Activated CD4-positive, alpha-beta T cell treated with anti-CD3 and anti-CD28 coated beads for 36 hours (primary cell): ENCODE measurements around the gene DSCAM. TPM values are rescaled to one million over a fixed set of nuclear protein-coding genes. Genes with fewer than 3 reads are reported as not detected.

ENCODE experiments used
- ATAC-seq: fragments of 200-7000 bp; cut with Tn5 transposase; one replicate; pipeline ENCODE4 v1.10.0; 2021; ENCODE audit warnings: mild to moderate bottlenecking, moderate library complexity
- CTCF ChIA-PET: fragments of 350-600 bp; sonication (Branson Sonifier 250); formaldehyde crosslinking; loops from one replicate; lab custom pipeline; 2021; ENCODE audit warnings: antibody characterized with exemption; lab: Charles Lee
- POLR2A ChIA-PET: fragments of 350-600 bp; sonication (Branson Sonifier 250); formaldehyde crosslinking; loops from one replicate; lab custom pipeline; 2021; ENCODE audit warnings: antibody characterized with exemption, inconsistent platforms; lab: Charles Lee
- DNase-seq: peaks from one replicate; pipeline ENCODE4 v3.0.0-alpha.2; 2020
- H3K27ac Mint-ChIP-seq: one replicate; pipeline ENCODE4 v1.8.0; 2021; ENCODE audit warnings: mixed read lengths
- H3K27me3 Mint-ChIP-seq: one replicate; pipeline ENCODE4 v1.8.0; 2021; ENCODE audit warnings: mixed read lengths
- H3K36me3 Mint-ChIP-seq: one replicate; pipeline ENCODE4 v1.8.0; 2021; ENCODE audit warnings: low read depth, mixed read lengths
- H3K4me1 Mint-ChIP-seq: one replicate; pipeline ENCODE4 v1.8.0; 2021; ENCODE audit warnings: mixed read lengths
- H3K4me3 Mint-ChIP-seq: one replicate; pipeline ENCODE4 v1.8.0; 2021; ENCODE audit warnings: mild to moderate bottlenecking, moderate library complexity, mixed read lengths
- H3K9me3 Mint-ChIP-seq: one replicate; pipeline ENCODE4 v1.8.0; 2021; ENCODE audit warnings: low read depth, mixed read lengths
- intact Hi-C, 2 experiments: fragments of 100-400 bp; cut with DNase I in 1 of 2; cut with micrococcal nuclease in 1 of 2; formaldehyde crosslinking; loops; one replicate each; pipeline versions ENCODE4 v1.14.2 to v1.15.1; 2022 to 2024; cut with DNase I, micrococcal nuclease
- total RNA-seq, 2 experiments: library from RNA; stranded (reverse); gene quantifications; one replicate each; pipeline ENCODE4 v1.2.3, GENCODE V29; 2021

The DSCAM gene
- total RNA-seq, 2 experiments from 2014 or later: not detected

GRCh38 chr21:40723966-40724365 lies 123.0 kb downstream of the DSCAM start:
- POLR2A ChIA-PET: no interaction called here
- no peak overlapping the region for H3K27ac Mint-ChIP-seq
- no peak for DNase-seq
- no peaks in the 10 kb centered on the region for H3K27me3 Mint-ChIP-seq
- intact Hi-C loops: no loop called here
- ATAC-seq: no peak
- CTCF ChIA-PET: no interaction called here
- H3K9me3 Mint-ChIP-seq: peaks cover 11% of the 10 kb centered on the region
- no peaks in the 10 kb centered on the region for H3K36me3 Mint-ChIP-seq
- no peaks in the 10 kb centered on the region for H3K4me1 Mint-ChIP-seq
- H3K4me3 Mint-ChIP-seq: no peak overlapping the region

GRCh38 chr21:40723317-40723716 lies 123.6 kb downstream of the DSCAM start:
- no peak overlapping the region for H3K4me3 Mint-ChIP-seq
- H3K27me3 Mint-ChIP-seq: no peaks in the 10 kb centered on the region
- DNase-seq: no peak
- intact Hi-C loops: no loop called here
- H3K4me1 Mint-ChIP-seq: no peaks in the 10 kb centered on the region
- H3K27ac Mint-ChIP-seq: no peak overlapping the region
- POLR2A ChIA-PET: no interaction called here
- ATAC-seq: no peak
- CTCF ChIA-PET: no interaction called here
- no peaks in the 10 kb centered on the region for H3K36me3 Mint-ChIP-seq
- peaks cover 11% of the 10 kb centered on the region for H3K9me3 Mint-ChIP-seq

- no peak for DNase-seq
- peaks cover 11% of the 10 kb centered on the region for H3K9me3 Mint-ChIP-seq
- ChIA-PET POLR2A (no interaction called here), CTCF (interaction anchor here (0.6 kb wide), 1 partner anchor 601 kb away, joined by 3 read pairs; no protein-coding TSS in a partner anchor)
- H3K27ac Mint-ChIP-seq: no peak overlapping the region
- no peaks in the 10 kb centered on the region for H3K27me3 Mint-ChIP-seq
- no peak overlapping the region for H3K4me3 Mint-ChIP-seq
- intact Hi-C loops: no loop called here
- H3K4me1 Mint-ChIP-seq: no peaks in the 10 kb centered on the region
- H3K36me3 Mint-ChIP-seq: no peaks in the 10 kb centered on the region
- no peak for ATAC-seq
Observed at GRCh38 chr21:40719615-40720014, 127.3 kb downstream of the DSCAM start.

- no peak overlapping the region for H3K27ac Mint-ChIP-seq
- CTCF ChIA-PET: no interaction called here
- ATAC-seq: no peak
- POLR2A ChIA-PET: no interaction called here
- H3K36me3 Mint-ChIP-seq: no peaks in the 10 kb centered on the region
- intact Hi-C loops: no loop called here
- no peak for DNase-seq
- H3K9me3 Mint-ChIP-seq: peaks cover 11% of the 10 kb centered on the region
- no peaks in the 10 kb centered on the region for H3K4me1 Mint-ChIP-seq
- no peak overlapping the region for H3K4me3 Mint-ChIP-seq
- no peaks in the 10 kb centered on the region for H3K27me3 Mint-ChIP-seq
Observed at GRCh38 chr21:40717028-40717427, 129.9 kb downstream of the DSCAM start.

GRCh38 chr21:40714536-40714935 lies 132.4 kb downstream of the DSCAM start:
- ChIA-PET POLR2A (no interaction called here), CTCF (interaction anchor here (0.8 kb wide), 1 partner anchor 19 kb away, joined by 3 read pairs; no protein-coding TSS in a partner anchor)
- no peak for DNase-seq
- H3K9me3 Mint-ChIP-seq: no peaks in the 10 kb centered on the region
- ATAC-seq: no peak
- no peaks in the 10 kb centered on the region for H3K27me3 Mint-ChIP-seq
- no peaks in the 10 kb centered on the region for H3K36me3 Mint-ChIP-seq
- no peak overlapping the region for H3K27ac Mint-ChIP-seq
- H3K4me1 Mint-ChIP-seq: no peaks in the 10 kb centered on the region
- intact Hi-C loops: no loop called here
- no peak overlapping the region for H3K4me3 Mint-ChIP-seq

GRCh38 chr21:40707656-40708244 lies 139.2 kb downstream of the DSCAM start:
- H3K27me3 Mint-ChIP-seq: peaks cover 7% of the 10 kb centered on the region
- no peak overlapping the region for H3K27ac Mint-ChIP-seq
- ChIA-PET CTCF (interaction anchor here (0.6 kb wide), 1 partner anchor 428 kb away, joined by 3 read pairs; no protein-coding TSS in a partner anchor), POLR2A (no interaction called here)
- H3K9me3 Mint-ChIP-seq: no peaks in the 10 kb centered on the region
- DNase-seq: no peak
- no peak for ATAC-seq
- H3K36me3 Mint-ChIP-seq: no peaks in the 10 kb centered on the region
- H3K4me1 Mint-ChIP-seq: no peaks in the 10 kb centered on the region
- intact Hi-C loops: no loop called here
- H3K4me3 Mint-ChIP-seq: no peak overlapping the region

GRCh38 chr21:40706806-40707655 lies 139.9 kb downstream of the DSCAM start:
- Mint-ChIP-seq H3K36me3 (no peaks in the 10 kb centered on the region), H3K27ac (no peak overlapping the region), H3K9me3 (no peaks in the 10 kb centered on the region), H3K4me1 (no peaks in the 10 kb centered on the region), H3K27me3 (peaks cover 7% of the 10 kb centered on the region), H3K4me3 (no peak overlapping the region)
- ChIA-PET CTCF (interaction anchor here (0.5 to 0.6 kb wide), 2 partner anchors 95 to 427 kb away, joined by 3 read pairs; no protein-coding TSS in a partner anchor), POLR2A (no interaction called here)
- intact Hi-C loops: no loop called here
- ATAC-seq: no peak
- DNase-seq: no peak

GRCh38 chr21:40706176-40706575 lies 140.8 kb downstream of the DSCAM start:
- intact Hi-C loops: no loop called here
- peaks cover 7% of the 10 kb centered on the region for H3K27me3 Mint-ChIP-seq
- H3K27ac Mint-ChIP-seq: no peak overlapping the region
- no peaks in the 10 kb centered on the region for H3K36me3 Mint-ChIP-seq
- DNase-seq: no peak
- H3K4me3 Mint-ChIP-seq: no peak overlapping the region
- POLR2A ChIA-PET: no interaction called here
- H3K9me3 Mint-ChIP-seq: no peaks in the 10 kb centered on the region
- H3K4me1 Mint-ChIP-seq: no peaks in the 10 kb centered on the region
- no peak for ATAC-seq
- CTCF ChIA-PET: no interaction called here

- Mint-ChIP-seq H3K27me3 (peaks cover 6% of the 10 kb centered on the region), H3K36me3 (no peaks in the 10 kb centered on the region), H3K4me3 (no peak overlapping the region), H3K27ac (no peak overlapping the region), H3K9me3 (peaks cover 2% of the 10 kb centered on the region), H3K4me1 (no peaks in the 10 kb centered on the region)
- ChIA-PET POLR2A (no interaction called here), CTCF (no interaction called here)
- ATAC-seq (no peak), DNase-seq (no peak)
- intact Hi-C loops: no loop called here
Observed at GRCh38 chr21:40704141-40704540, 142.8 kb downstream of the DSCAM start.

- CTCF ChIA-PET: no interaction called here
- H3K4me3 Mint-ChIP-seq: no peak overlapping the region
- intact Hi-C loops: no loop called here
- POLR2A ChIA-PET: no interaction called here
- ATAC-seq (no peak), DNase-seq (no peak)
- H3K9me3 Mint-ChIP-seq: peaks cover 2% of the 10 kb centered on the region
- H3K36me3 Mint-ChIP-seq: no peaks in the 10 kb centered on the region
- H3K27me3 Mint-ChIP-seq: peaks cover 3% of the 10 kb centered on the region
- no peaks in the 10 kb centered on the region for H3K4me1 Mint-ChIP-seq
- no peak overlapping the region for H3K27ac Mint-ChIP-seq
Observed at GRCh38 chr21:40699366-40699765, 147.6 kb downstream of the DSCAM start.

- intact Hi-C loops: no loop called here
- peaks cover 3% of the 10 kb centered on the region for H3K27me3 Mint-ChIP-seq
Observed at GRCh38 chr21:40696246-40696645, 150.7 kb downstream of the DSCAM start.

GRCh38 chr21:40689840-40690360 lies 157.1 kb downstream of the DSCAM start:
- Mint-ChIP-seq H3K4me3 (no peak overlapping the region), H3K27ac (no peak overlapping the region), H3K36me3 (no peaks in the 10 kb centered on the region), H3K9me3 (no peaks in the 10 kb centered on the region), H3K4me1 (no peaks in the 10 kb centered on the region), H3K27me3 (peaks cover 2% of the 10 kb centered on the region)
- intact Hi-C loops: no loop called here
- DNase-seq (no peak), ATAC-seq (no peak)
- ChIA-PET CTCF (no interaction called here), POLR2A (no interaction called here)

More at GRCh38 chr21:40696246-40696645, 150.7 kb downstream of the DSCAM start:
- no peak for DNase-seq
- H3K9me3 Mint-ChIP-seq: peaks cover 2% of the 10 kb centered on the region
- ATAC-seq: no peak
- no peaks in the 10 kb centered on the region for H3K36me3 Mint-ChIP-seq
- CTCF ChIA-PET: no interaction called here
- POLR2A ChIA-PET: no interaction called here
- no peak overlapping the region for H3K4me3 Mint-ChIP-seq
- H3K4me1 Mint-ChIP-seq: no peaks in the 10 kb centered on the region
- no peak overlapping the region for H3K27ac Mint-ChIP-seq
